ENCODE results near the gene TOE1.

TOE1 gene

GRCh38 chr1:45365051-45365450, 25.1 kb downstream of the TOE1 start:
- no peak overlapping the region for H2AK5ac ChIP-seq (ENCODE audit: low read length)
- no peak overlapping the region for H3K4me2 ChIP-seq (ENCODE audit: low read length)
- H3K27ac ChIP-seq (ENCODE audit: low read depth, low read length): no peak overlapping the region
- H4K8ac ChIP-seq (ENCODE audit: low read depth, low read length): no peak overlapping the region
- no peak overlapping the region for H3K4me3 ChIP-seq (ENCODE audit: low read length)
- H3K4ac ChIP-seq (ENCODE audit: low read depth, low read length): no peak overlapping the region
- no peak for DNase-seq
- H3K9ac ChIP-seq (ENCODE audit: low read length): no peak overlapping the region
- H3K27me3 ChIP-seq (ENCODE audit: insufficient read depth, low read length, poor library complexity): no peaks in the 10 kb centered on the region
- H3K56ac ChIP-seq (ENCODE audit: low read length): no peak overlapping the region
- H2BK15ac ChIP-seq (replicated peaks; ENCODE audit: low read depth): no peak overlapping the region
- H3K18ac ChIP-seq (ENCODE audit: low read length): no peak overlapping the region
- no peaks in the 10 kb centered on the region for H3K79me1 ChIP-seq (ENCODE audit: low read length)
- no peak overlapping the region for H2BK5ac ChIP-seq (ENCODE audit: low read length)
- H3K4me1 ChIP-seq (ENCODE audit: control insufficient read depth, low read depth, low read length): no peaks in the 10 kb centered on the region
- no peak overlapping the region for H2BK120ac ChIP-seq (ENCODE audit: low read depth, low read length)
- no CpG with 5 or more reads among the region's 6 CpGs for WGBS (ENCODE audit: extremely low coverage, insufficient coverage, low lambda C conversion rate)
- H3K79me2 ChIP-seq (ENCODE audit: control insufficient read depth, insufficient read depth, low read length): no peaks in the 10 kb centered on the region
- H3K23ac ChIP-seq (ENCODE audit: low read length): no peak overlapping the region
- H4K5ac ChIP-seq (ENCODE audit: low read length): no peak overlapping the region
- no peaks in the 10 kb centered on the region for H3K36me3 ChIP-seq (ENCODE audit: control insufficient read depth, insufficient read depth, low read length)

- H2AK5ac ChIP-seq (ENCODE audit: low read length): no peak overlapping the region
- H3K9ac ChIP-seq (ENCODE audit: low read length): no peak overlapping the region
- H3K4me1 ChIP-seq (ENCODE audit: control insufficient read depth, low read depth, low read length): no peaks in the 10 kb centered on the region
- H3K23ac ChIP-seq (ENCODE audit: low read length): no peak overlapping the region
- H2BK5ac ChIP-seq (ENCODE audit: low read length): no peak overlapping the region
- H3K4me2 ChIP-seq (ENCODE audit: low read length): no peak overlapping the region
- no peak overlapping the region for H3K27ac ChIP-seq (ENCODE audit: low read depth, low read length)
- DNase-seq: no peak
- no peak overlapping the region for H3K56ac ChIP-seq (ENCODE audit: low read length)
- H4K8ac ChIP-seq (ENCODE audit: low read depth, low read length): no peak overlapping the region
- H2BK120ac ChIP-seq (ENCODE audit: low read depth, low read length): no peak overlapping the region
- H3K4ac ChIP-seq (ENCODE audit: low read depth, low read length): no peak overlapping the region
- no peak overlapping the region for H4K5ac ChIP-seq (ENCODE audit: low read length)
- H3K36me3 ChIP-seq (ENCODE audit: control insufficient read depth, insufficient read depth, low read length): no peaks in the 10 kb centered on the region
- no peaks in the 10 kb centered on the region for H3K79me1 ChIP-seq (ENCODE audit: low read length)
- no peak overlapping the region for H3K4me3 ChIP-seq (ENCODE audit: low read length)
- H3K79me2 ChIP-seq (ENCODE audit: control insufficient read depth, insufficient read depth, low read length): no peaks in the 10 kb centered on the region
- H3K27me3 ChIP-seq (ENCODE audit: insufficient read depth, low read length, poor library complexity): no peaks in the 10 kb centered on the region
- no peak overlapping the region for H3K18ac ChIP-seq (ENCODE audit: low read length)
- no peak overlapping the region for H2BK15ac ChIP-seq (replicated peaks; ENCODE audit: low read depth)
Measured at GRCh38 chr1:45370575-45370974, 30.6 kb downstream of the TOE1 start.

- no peak overlapping the region for H3K4me3 ChIP-seq (ENCODE audit: low read length)
- no peak overlapping the region for H3K4ac ChIP-seq (ENCODE audit: low read depth, low read length)
- H3K27ac ChIP-seq (ENCODE audit: low read depth, low read length): no peak overlapping the region
- H3K4me2 ChIP-seq (ENCODE audit: low read length): no peak overlapping the region
- no peak overlapping the region for H2BK5ac ChIP-seq (ENCODE audit: low read length)
- no peaks in the 10 kb centered on the region for H3K4me1 ChIP-seq (ENCODE audit: control insufficient read depth, low read depth, low read length)
- no peak overlapping the region for H2BK15ac ChIP-seq (replicated peaks; ENCODE audit: low read depth)
- no peak overlapping the region for H2AK5ac ChIP-seq (ENCODE audit: low read length)
- H2BK120ac ChIP-seq (ENCODE audit: low read depth, low read length): no peak overlapping the region
- no peaks in the 10 kb centered on the region for H3K79me1 ChIP-seq (ENCODE audit: low read length)
- no peaks in the 10 kb centered on the region for H3K79me2 ChIP-seq (ENCODE audit: control insufficient read depth, insufficient read depth, low read length)
- no peaks in the 10 kb centered on the region for H3K27me3 ChIP-seq (ENCODE audit: insufficient read depth, low read length, poor library complexity)
- no peak for DNase-seq
- H3K36me3 ChIP-seq (ENCODE audit: control insufficient read depth, insufficient read depth, low read length): no peaks in the 10 kb centered on the region
- H3K9ac ChIP-seq (ENCODE audit: low read length): no peak overlapping the region
- no peak overlapping the region for H3K56ac ChIP-seq (ENCODE audit: low read length)
- H3K23ac ChIP-seq (ENCODE audit: low read length): no peak overlapping the region
- no peak overlapping the region for H4K5ac ChIP-seq (ENCODE audit: low read length)
- no peak overlapping the region for H3K18ac ChIP-seq (ENCODE audit: low read length)
- no peak overlapping the region for H4K8ac ChIP-seq (ENCODE audit: low read depth, low read length)
Measured at GRCh38 chr1:45373573-45373972, 33.6 kb downstream of the TOE1 start.

GRCh38 chr1:45375104-45376090, 35.4 kb downstream of the TOE1 start:
- no peak overlapping the region for H4K5ac ChIP-seq (ENCODE audit: low read length)
- H3K4me2 ChIP-seq (ENCODE audit: low read length): no peak overlapping the region
- no peak overlapping the region for H3K56ac ChIP-seq (ENCODE audit: low read length)
- DNase-seq: no peak
- H3K23ac ChIP-seq (ENCODE audit: low read length): no peak overlapping the region
- no peak overlapping the region for H2BK120ac ChIP-seq (ENCODE audit: low read depth, low read length)
- no peaks in the 10 kb centered on the region for H3K79me1 ChIP-seq (ENCODE audit: low read length)
- no peaks in the 10 kb centered on the region for H3K79me2 ChIP-seq (ENCODE audit: control insufficient read depth, insufficient read depth, low read length)
- no CpG with 5 or more reads among the region's 3 CpGs for WGBS (ENCODE audit: extremely low coverage, insufficient coverage, low lambda C conversion rate)
- H3K27ac ChIP-seq (ENCODE audit: low read depth, low read length): no peak overlapping the region
- no peak overlapping the region for H4K8ac ChIP-seq (ENCODE audit: low read depth, low read length)
- H3K4me3 ChIP-seq (ENCODE audit: low read length): no peak overlapping the region
- H3K4me1 ChIP-seq (ENCODE audit: control insufficient read depth, low read depth, low read length): no peaks in the 10 kb centered on the region
- H3K18ac ChIP-seq (ENCODE audit: low read length): no peak overlapping the region
- H2BK5ac ChIP-seq (ENCODE audit: low read length): no peak overlapping the region
- H2AK5ac ChIP-seq (ENCODE audit: low read length): no peak overlapping the region
- H3K4ac ChIP-seq (ENCODE audit: low read depth, low read length): no peak overlapping the region
- no peak overlapping the region for H3K9ac ChIP-seq (ENCODE audit: low read length)
- no peak overlapping the region for H2BK15ac ChIP-seq (replicated peaks; ENCODE audit: low read depth)
- H3K27me3 ChIP-seq (ENCODE audit: insufficient read depth, low read length, poor library complexity): no peaks in the 10 kb centered on the region
- no peaks in the 10 kb centered on the region for H3K36me3 ChIP-seq (ENCODE audit: control insufficient read depth, insufficient read depth, low read length)

- no peak overlapping the region for H3K18ac ChIP-seq (ENCODE audit: low read length)
- no peak overlapping the region for H3K9ac ChIP-seq (ENCODE audit: low read length)
- no peak overlapping the region for H2BK5ac ChIP-seq (ENCODE audit: low read length)
- H4K8ac ChIP-seq (ENCODE audit: low read depth, low read length): no peak overlapping the region
- no peak overlapping the region for H3K56ac ChIP-seq (ENCODE audit: low read length)
- no peak overlapping the region for H2BK120ac ChIP-seq (ENCODE audit: low read depth, low read length)
- no peak overlapping the region for H3K4ac ChIP-seq (ENCODE audit: low read depth, low read length)
- no peak for DNase-seq
- H3K27ac ChIP-seq (ENCODE audit: low read depth, low read length): no peak overlapping the region
- H2AK5ac ChIP-seq (ENCODE audit: low read length): no peak overlapping the region
- no peaks in the 10 kb centered on the region for H3K79me2 ChIP-seq (ENCODE audit: control insufficient read depth, insufficient read depth, low read length)
- H3K27me3 ChIP-seq (ENCODE audit: insufficient read depth, low read length, poor library complexity): no peaks in the 10 kb centered on the region
- H3K4me2 ChIP-seq (ENCODE audit: low read length): no peak overlapping the region
- no peak overlapping the region for H2BK15ac ChIP-seq (replicated peaks; ENCODE audit: low read depth)
- H3K4me1 ChIP-seq (ENCODE audit: control insufficient read depth, low read depth, low read length): no peaks in the 10 kb centered on the region
- no peaks in the 10 kb centered on the region for H3K79me1 ChIP-seq (ENCODE audit: low read length)
- no peak overlapping the region for H3K23ac ChIP-seq (ENCODE audit: low read length)
- no peaks in the 10 kb centered on the region for H3K36me3 ChIP-seq (ENCODE audit: control insufficient read depth, insufficient read depth, low read length)
- H3K4me3 ChIP-seq (ENCODE audit: low read length): no peak overlapping the region
- no peak overlapping the region for H4K5ac ChIP-seq (ENCODE audit: low read length)
Measured at GRCh38 chr1:45378184-45378583, 38.2 kb downstream of the TOE1 start.

- Histone ChIP-seq H2BK120ac (ENCODE audit: low read depth, low read length) (no peak overlapping the region), H3K36me3 (ENCODE audit: control insufficient read depth, insufficient read depth, low read length) (no peaks in the 10 kb centered on the region), H3K4me3 (ENCODE audit: low read length) (no peak overlapping the region), H3K56ac (ENCODE audit: low read length) (no peak overlapping the region), H4K5ac (ENCODE audit: low read length) (no peak overlapping the region), H3K79me2 (ENCODE audit: control insufficient read depth, insufficient read depth, low read length) (no peaks in the 10 kb centered on the region), H3K18ac (ENCODE audit: low read length) (no peak overlapping the region), H3K23ac (ENCODE audit: low read length) (no peak overlapping the region), H3K4me1 (ENCODE audit: control insufficient read depth, low read depth, low read length) (no peaks in the 10 kb centered on the region), H2AK5ac (ENCODE audit: low read length) (no peak overlapping the region), H4K8ac (ENCODE audit: low read depth, low read length) (no peak overlapping the region), H3K9ac (ENCODE audit: low read length) (no peak overlapping the region), H3K4ac (ENCODE audit: low read depth, low read length) (no peak overlapping the region), H3K4me2 (ENCODE audit: low read length) (no peak overlapping the region), H3K27me3 (ENCODE audit: insufficient read depth, low read length, poor library complexity) (no peaks in the 10 kb centered on the region), H3K27ac (ENCODE audit: low read depth, low read length) (no peak overlapping the region), H2BK15ac (replicated peaks; ENCODE audit: low read depth) (no peak overlapping the region), H2BK5ac (ENCODE audit: low read length) (no peak overlapping the region), H3K79me1 (ENCODE audit: low read length) (no peaks in the 10 kb centered on the region)
- no CpG with 5 or more reads among the region's 6 CpGs for WGBS (ENCODE audit: extremely low coverage, insufficient coverage, low lambda C conversion rate)
- no peak for DNase-seq
Measured at GRCh38 chr1:45379524-45379923, 39.6 kb downstream of the TOE1 start.

Data from mesendoderm (in vitro differentiated cells).